Smooth muscle cell (in vitro differentiated cells): ENCODE results near the gene C8G. TPM values are rescaled to one million over a fixed set of nuclear protein-coding genes. Genes with fewer than 3 reads are reported as not detected.

ENCODE experiments used
- DNase-seq: peaks from one replicate; lab custom pipeline; 2025; ENCODE audit not compliant: unreplicated experiment; lab: John Stamatoyannopoulos, UW
- H2AFZ ChIP-seq: fragments of 200-600 bp; sonication (generic); 2 replicates; pipeline ENCODE4 v1.6.0; 2016; ENCODE audit warnings: antibody characterized with exemption, low read depth, mild to moderate bottlenecking
- H3F3A ChIP-seq: fragments of 200-600 bp; sonication (generic); 2 replicates; pipeline ENCODE4 v1.6.0; 2017; ENCODE audit warnings: antibody characterized with exemption, low read depth
- H3K27ac ChIP-seq: fragments of 200-600 bp; sonication (generic); 2 replicates; pipeline ENCODE4 v1.5.1; 2016; ENCODE audit warnings: low read depth, mild to moderate bottlenecking
- H3K27me3 ChIP-seq: fragments of 200-600 bp; sonication (generic); 2 replicates; pipeline ENCODE4 v1.6.1; 2016; ENCODE audit warnings: low read depth, mild to moderate bottlenecking
- H3K36me3 ChIP-seq: fragments of 200-600 bp; sonication (generic); 2 replicates; pipeline ENCODE4 v1.5.1; 2016; ENCODE audit warnings: low read depth
- H3K4me1 ChIP-seq: fragments of 200-600 bp; sonication (generic); 2 replicates; pipeline ENCODE4 v1.5.1; 2016; ENCODE audit warnings: low read depth
- H3K4me2 ChIP-seq: fragments of 200-600 bp; sonication (generic); 2 replicates; pipeline ENCODE4 v1.6.0; 2016; ENCODE audit warnings: mild to moderate bottlenecking
- H3K4me3 ChIP-seq: fragments of 200-600 bp; sonication (generic); 2 replicates; pipeline ENCODE4 v1.5.1; 2016; ENCODE audit warnings: mild to moderate bottlenecking
- H3K79me2 ChIP-seq: fragments of 200-600 bp; sonication (generic); 2 replicates; pipeline ENCODE4 v1.6.0; 2016; ENCODE audit warnings: low read depth, mild to moderate bottlenecking
- H3K9ac ChIP-seq: fragments of 200-600 bp; sonication (generic); 2 replicates; pipeline ENCODE4 v1.6.0; 2016; ENCODE audit warnings: low read depth
- H3K9me3 ChIP-seq: fragments of 200-600 bp; sonication (generic); replicated peaks from 2 replicates; pipeline ENCODE4 v1.5.1; 2016; ENCODE audit warnings: low read depth
- H4K20me1 ChIP-seq: fragments of 200-600 bp; sonication (generic); 2 replicates; pipeline ENCODE4 v1.6.0; 2016; ENCODE audit warnings: low read depth
- WGBS: methylation state at CpG from one replicate; pipeline ENCODE4 v1.1.7; 2016; ENCODE audit warnings: low lambda C conversion rate; 5-methylcytosine and 5-hydroxymethylcytosine counted together
- polyA plus RNA-seq: library from polyadenylated mRNA; unstranded; fragments of >200 nt; fragmentation: Nextera tagmentation; extraction: Ambion mirVana; gene quantifications from 2 replicates; pipeline ENCODE4 v1.2.1, GENCODE V29; 2016
- total RNA-seq: library from RNA; depleted of rRNA; stranded (reverse); fragments of >200 nt; gene quantifications from 2 replicates; pipeline ENCODE4 v1.2.3, GENCODE V29; 2014
- TF ChIP-seq, protein P1 (sequence below): fragments of 200-600 bp; sonication (generic); IDR thresholded peaks from 2 replicates; pipeline ENCODE4 v1.5.1; 2017; ENCODE audit warnings: borderline replicate concordance, mild to moderate bottlenecking, antibody characterized with exemption; ENCODE audit not compliant: insufficient read depth, poor library complexity, severe bottlenecking

The C8G gene
- total and polyA plus RNA-seq, 2 experiments from 2014 or later, result 1.4 TPM; not detected in 1

DNA sequence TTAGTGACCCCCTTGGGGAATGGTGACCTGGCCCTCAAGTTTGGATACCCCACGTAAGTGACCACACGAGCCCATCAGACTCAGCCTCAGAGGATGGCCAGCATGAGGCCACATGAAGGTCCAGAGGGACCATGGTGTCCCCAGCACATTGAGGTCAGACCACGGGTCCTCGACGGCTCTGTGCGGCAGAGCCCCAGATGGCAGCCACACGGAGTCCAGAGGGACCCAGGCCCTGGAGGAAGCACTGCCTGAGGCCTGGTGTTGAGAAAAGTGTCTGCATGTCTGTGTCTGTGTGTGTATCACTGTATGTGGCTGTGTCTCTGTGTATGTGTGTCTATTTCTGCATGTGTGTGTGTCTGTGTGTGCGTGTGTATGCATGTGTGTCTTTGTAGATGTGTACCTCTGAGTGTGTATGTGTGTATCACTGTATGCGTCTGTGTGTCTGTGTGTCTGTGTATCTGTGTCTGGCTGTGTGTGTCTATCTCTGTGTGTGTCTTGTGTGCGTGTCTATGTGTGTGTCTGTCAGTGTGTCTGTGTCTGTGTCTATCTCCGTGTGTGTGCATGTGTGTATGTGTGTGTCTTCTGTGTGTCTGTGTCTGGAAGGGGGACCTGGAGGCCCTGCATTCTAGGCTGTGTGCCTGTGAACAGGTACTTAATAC lies 38.7 kb downstream of the C8G start:
- WGBS, result 83% methylated on average over 11 of the region's 11 CpGs
- no peak overlapping the region for H3K27ac ChIP-seq
- H3K9me3 ChIP-seq, result no peaks in the 10 kb centered on the region
- H3K4me1 ChIP-seq, result no peaks in the 10 kb centered on the region
- TF ChIP-seq, protein P1, sequence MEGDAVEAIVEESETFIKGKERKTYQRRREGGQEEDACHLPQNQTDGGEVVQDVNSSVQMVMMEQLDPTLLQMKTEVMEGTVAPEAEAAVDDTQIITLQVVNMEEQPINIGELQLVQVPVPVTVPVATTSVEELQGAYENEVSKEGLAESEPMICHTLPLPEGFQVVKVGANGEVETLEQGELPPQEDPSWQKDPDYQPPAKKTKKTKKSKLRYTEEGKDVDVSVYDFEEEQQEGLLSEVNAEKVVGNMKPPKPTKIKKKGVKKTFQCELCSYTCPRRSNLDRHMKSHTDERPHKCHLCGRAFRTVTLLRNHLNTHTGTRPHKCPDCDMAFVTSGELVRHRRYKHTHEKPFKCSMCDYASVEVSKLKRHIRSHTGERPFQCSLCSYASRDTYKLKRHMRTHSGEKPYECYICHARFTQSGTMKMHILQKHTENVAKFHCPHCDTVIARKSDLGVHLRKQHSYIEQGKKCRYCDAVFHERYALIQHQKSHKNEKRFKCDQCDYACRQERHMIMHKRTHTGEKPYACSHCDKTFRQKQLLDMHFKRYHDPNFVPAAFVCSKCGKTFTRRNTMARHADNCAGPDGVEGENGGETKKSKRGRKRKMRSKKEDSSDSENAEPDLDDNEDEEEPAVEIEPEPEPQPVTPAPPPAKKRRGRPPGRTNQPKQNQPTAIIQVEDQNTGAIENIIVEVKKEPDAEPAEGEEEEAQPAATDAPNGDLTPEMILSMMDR, result no peak
- no peak overlapping the region for H3K4me2 ChIP-seq
- no peaks in the 10 kb centered on the region for H3F3A ChIP-seq
- no peak overlapping the region for H3K4me3 ChIP-seq
- no peak for DNase-seq
- H3K79me2 ChIP-seq, result no peaks in the 10 kb centered on the region
- peaks cover 9% of the 10 kb centered on the region for H4K20me1 ChIP-seq
- no peak overlapping the region for H2AFZ ChIP-seq
- peaks cover 29% of the 10 kb centered on the region for H3K27me3 ChIP-seq
- no peaks in the 10 kb centered on the region for H3K36me3 ChIP-seq
- H3K9ac ChIP-seq, result no peak overlapping the region

DNA sequence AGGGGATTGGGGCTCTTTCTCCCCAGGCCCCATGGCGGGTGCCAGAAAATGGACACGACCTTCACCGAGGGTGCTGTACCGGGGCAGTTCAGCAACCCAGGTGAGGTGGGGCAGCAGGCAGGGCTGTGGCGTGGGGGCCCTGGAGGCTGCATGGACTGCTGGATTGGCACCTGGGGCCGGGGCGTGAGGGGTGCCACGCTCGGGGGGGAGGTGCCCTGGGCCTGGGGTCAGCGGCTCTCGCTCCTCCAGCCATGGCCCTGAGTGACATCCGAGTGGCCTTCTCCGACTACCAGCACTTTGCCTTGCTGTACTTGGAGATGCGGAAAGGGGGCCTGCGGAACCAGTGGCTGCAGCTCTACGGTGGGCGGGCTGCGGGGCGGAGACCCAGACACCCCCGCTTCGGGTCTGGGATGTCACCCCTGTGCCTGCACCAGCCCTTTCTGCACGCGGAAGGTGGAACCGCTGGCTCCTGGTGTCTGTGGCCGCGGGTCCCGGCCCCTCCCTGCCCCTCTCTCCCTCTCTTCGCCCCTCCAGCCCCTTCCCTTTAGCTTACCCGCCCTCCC lies 39.5 kb downstream of the C8G start:
- TF ChIP-seq, protein P1, result no peak
- 85% methylated on average over 18 of the region's 29 CpGs for WGBS
- H3F3A ChIP-seq, result no peaks in the 10 kb centered on the region
- H3K4me2 ChIP-seq, result peak overlapping the region; percentile 61
- H3K36me3 ChIP-seq, result no peaks in the 10 kb centered on the region
- no peaks in the 10 kb centered on the region for H3K9me3 ChIP-seq
- H2AFZ ChIP-seq, result no peak overlapping the region
- no peak overlapping the region for H3K27ac ChIP-seq
- H3K27me3 ChIP-seq, result peaks cover 29% of the 10 kb centered on the region
- DNase-seq, result no peak
- H3K4me3 ChIP-seq, result no peak overlapping the region
- no peaks in the 10 kb centered on the region for H3K79me2 ChIP-seq
- no peak overlapping the region for H3K9ac ChIP-seq
- no peaks in the 10 kb centered on the region for H3K4me1 ChIP-seq
- peaks cover 2% of the 10 kb centered on the region for H4K20me1 ChIP-seq

DNA sequence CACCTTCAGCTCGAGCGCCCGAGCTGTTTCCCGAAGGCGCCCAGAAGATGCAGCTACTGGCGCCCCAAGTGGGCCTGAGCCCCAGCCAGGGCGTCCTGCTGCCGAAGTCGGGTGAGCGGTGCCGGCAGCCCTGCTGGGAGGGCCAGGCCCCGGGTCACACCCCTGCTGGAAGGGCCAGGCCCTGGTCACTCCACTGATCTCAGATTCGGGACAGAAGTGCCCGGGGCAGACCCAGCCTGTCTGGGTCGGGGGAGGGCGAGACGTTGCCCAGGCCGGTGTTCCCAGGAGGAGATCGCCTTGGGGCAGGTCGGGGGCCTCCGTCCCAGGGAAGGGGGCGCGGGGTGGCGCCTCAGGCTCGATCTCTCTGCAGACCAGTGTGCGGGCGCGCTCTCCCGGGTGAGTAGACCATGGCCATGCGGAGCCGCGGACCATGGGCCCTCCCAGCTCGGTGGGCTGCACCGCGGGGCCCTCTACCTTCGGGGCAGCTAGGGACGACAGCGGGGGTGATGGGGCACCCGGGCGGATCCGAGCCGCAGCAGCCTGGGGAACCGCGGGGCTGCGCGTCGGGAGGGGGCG lies 40.1 kb downstream of the C8G start:
- Histone ChIP-seq H3K79me2 (no peaks in the 10 kb centered on the region), H4K20me1 (no peaks in the 10 kb centered on the region), H3K9me3 (no peaks in the 10 kb centered on the region), H3F3A (no peaks in the 10 kb centered on the region), H3K27me3 (peaks cover 29% of the 10 kb centered on the region), H3K27ac (no peak overlapping the region), H3K4me2 (peak overlapping the region; percentile 61), H3K9ac (no peak overlapping the region), H2AFZ (no peak overlapping the region), H3K36me3 (no peaks in the 10 kb centered on the region), H3K4me1 (no peaks in the 10 kb centered on the region), H3K4me3 (peak overlapping the region; percentile 7)
- 25% methylated on average over 18 of the region's 48 CpGs for WGBS
- no peak for DNase-seq
- TF ChIP-seq, protein P1, result no peak
